ENCODE measurements around the gene MYO1E. TPM values are rescaled to one million over a fixed set of nuclear protein-coding genes. Genes with fewer than 3 reads are reported as not detected.
"Not testable (repeated sequence)": the region's sequence is repeated elsewhere in the genome, so short reads cannot be mapped to it uniquely, and the experiment has no call there.

Gene MYO1E
- total RNA-seq, 4 donors from 2014 or later = 131 to 388 (median 345) TPM

DNA sequence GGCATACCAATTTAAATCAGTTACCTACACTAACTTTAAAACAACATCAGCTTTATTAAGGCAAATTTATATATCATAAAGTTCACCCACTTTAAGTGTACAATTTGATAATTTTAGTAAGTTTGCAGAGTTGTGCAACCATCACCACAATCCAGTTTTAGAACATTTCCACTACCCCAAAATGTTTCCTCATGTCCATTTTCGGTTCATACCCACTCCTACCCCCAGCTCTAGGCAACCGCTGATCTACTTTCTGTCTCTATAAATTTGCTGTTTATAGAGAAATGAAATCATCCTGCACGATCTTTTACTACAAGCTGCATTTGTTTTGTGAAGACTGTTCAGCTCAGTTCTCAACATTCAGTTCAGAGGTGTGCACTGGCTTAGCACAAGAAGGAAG is 33.8 kb upstream of the MYO1E start:
- no peak for TF ChIP-seq POLR2A (IDR thresholded peaks at IDR 0.05)
- TF ChIP-seq EP300 (IDR thresholded peaks at IDR 0.05; ENCODE audit: low read depth) = no peak
- TF ChIP-seq, protein P1, sequence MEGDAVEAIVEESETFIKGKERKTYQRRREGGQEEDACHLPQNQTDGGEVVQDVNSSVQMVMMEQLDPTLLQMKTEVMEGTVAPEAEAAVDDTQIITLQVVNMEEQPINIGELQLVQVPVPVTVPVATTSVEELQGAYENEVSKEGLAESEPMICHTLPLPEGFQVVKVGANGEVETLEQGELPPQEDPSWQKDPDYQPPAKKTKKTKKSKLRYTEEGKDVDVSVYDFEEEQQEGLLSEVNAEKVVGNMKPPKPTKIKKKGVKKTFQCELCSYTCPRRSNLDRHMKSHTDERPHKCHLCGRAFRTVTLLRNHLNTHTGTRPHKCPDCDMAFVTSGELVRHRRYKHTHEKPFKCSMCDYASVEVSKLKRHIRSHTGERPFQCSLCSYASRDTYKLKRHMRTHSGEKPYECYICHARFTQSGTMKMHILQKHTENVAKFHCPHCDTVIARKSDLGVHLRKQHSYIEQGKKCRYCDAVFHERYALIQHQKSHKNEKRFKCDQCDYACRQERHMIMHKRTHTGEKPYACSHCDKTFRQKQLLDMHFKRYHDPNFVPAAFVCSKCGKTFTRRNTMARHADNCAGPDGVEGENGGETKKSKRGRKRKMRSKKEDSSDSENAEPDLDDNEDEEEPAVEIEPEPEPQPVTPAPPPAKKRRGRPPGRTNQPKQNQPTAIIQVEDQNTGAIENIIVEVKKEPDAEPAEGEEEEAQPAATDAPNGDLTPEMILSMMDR (IDR thresholded peaks at IDR 0.05) = no peak
- TF ChIP-seq POLR2AphosphoS5 (IDR thresholded peaks at IDR 0.05) = no peak
- Histone ChIP-seq H3K27me3 (no peaks in the 10 kb centered on the region), H3K4me3 (no peak overlapping the region), H3K36me3 (no peaks in the 10 kb centered on the region), H3K4me1 (peaks cover 0 to 36% (median 21%) of the 10 kb centered on the region in 4 donors), H3K27ac (no peak overlapping the region), H3K9me3 (no peaks in the 10 kb centered on the region)
- in situ Hi-C loops (cut with MboI; ENCODE audit: low pct_ligation_motif_present in 1 of 4, low pct_unique_long_range_greater_than_20kb in 1 of 4, low sequenced_read_pairs in 3 of 4) = no loop called here
- DNase-seq = no peak
- 49 to 56% methylated on average over 3 of the region's 3 CpGs for WGBS, 2 donors (ENCODE audit: low coverage in 1 of 2)
- intact Hi-C loops (cut with DNase I; ENCODE audit: low total_unique reads) = no loop called here

DNA sequence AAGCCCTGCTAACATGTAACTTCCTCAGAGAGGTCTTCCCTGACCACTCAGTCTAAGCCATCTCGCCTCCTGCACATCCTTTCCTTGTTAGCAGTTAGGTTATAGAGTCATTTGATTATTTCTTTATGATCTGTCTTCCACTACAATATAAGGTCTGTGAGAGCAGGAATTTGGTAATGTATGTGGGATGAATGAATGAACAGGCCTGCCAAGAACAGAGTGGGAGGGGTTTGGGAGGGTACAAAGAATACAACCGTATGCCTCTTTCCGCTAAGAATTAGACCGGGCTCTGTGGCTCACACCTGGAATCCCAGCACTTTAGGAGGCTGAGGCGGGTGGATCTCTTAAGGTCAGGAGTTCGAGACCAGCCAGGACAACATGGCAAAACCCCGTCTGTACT is 32.4 kb upstream of the MYO1E start:
- Histone ChIP-seq H3K27ac (no peak overlapping the region), H3K27me3 (no peaks in the 10 kb centered on the region), H3K4me3 (no peak overlapping the region), H3K4me1 (peaks cover 0 to 28% (median 13%) of the 10 kb centered on the region in 4 donors), H3K36me3 (no peaks in the 10 kb centered on the region), H3K9me3 (no peaks in the 10 kb centered on the region)
- TF ChIP-seq EP300 (IDR thresholded peaks at IDR 0.05; ENCODE audit: low read depth) = no peak
- TF ChIP-seq POLR2A (IDR thresholded peaks at IDR 0.05) = no peak
- TF ChIP-seq, protein P1 (IDR thresholded peaks at IDR 0.05) = no peak
- TF ChIP-seq POLR2AphosphoS5 (IDR thresholded peaks at IDR 0.05) = no peak
- intact Hi-C loops (cut with DNase I; ENCODE audit: low total_unique reads) = no loop called here
- DNase-seq = peak; percentile 35
- in situ Hi-C loops (cut with MboI; ENCODE audit: low pct_ligation_motif_present in 1 of 4, low pct_unique_long_range_greater_than_20kb in 1 of 4, low sequenced_read_pairs in 3 of 4) = no loop called here
- 0 to 47% methylated on average over 1 to 7 of the region's 7 CpGs for WGBS, 2 donors (ENCODE audit: low coverage in 1 of 2)

DNA sequence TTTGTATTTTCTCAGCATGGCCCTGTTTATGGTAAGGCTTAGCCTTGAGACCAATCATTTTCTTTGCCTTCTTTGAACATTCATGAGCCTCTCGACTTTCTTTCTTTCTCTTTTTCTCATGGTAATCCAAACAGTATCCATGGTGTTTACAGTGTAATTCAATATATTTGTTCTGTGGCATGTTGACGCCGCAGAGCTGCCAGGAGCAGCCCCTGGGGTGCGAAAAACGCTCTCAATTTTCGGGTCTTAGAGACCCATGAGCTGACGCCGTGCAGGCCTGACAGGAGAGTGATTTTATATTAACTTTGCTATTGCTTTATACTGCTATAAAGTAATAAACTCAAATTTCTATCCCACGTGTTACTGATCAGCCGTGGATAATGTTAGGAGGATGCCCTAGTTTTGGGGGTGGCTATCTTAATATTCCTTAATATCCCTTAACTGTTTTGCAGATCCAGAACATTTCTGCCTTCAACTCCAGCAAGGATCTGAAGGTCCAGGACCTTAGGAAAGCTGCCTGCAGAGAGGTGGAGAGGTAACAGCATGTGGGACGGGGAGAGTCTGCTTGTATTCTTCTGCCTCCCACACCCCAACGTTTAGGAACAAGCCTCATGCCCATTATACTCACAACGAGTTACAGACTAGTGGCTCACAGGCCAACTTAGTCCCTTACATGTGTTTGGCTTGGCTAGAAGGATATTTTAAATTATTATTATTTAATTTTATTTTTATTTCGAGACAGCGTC is 29.3 kb upstream of the MYO1E start:
- 45 to 54% methylated on average over 14 to 15 of the region's 15 CpGs for WGBS, 2 donors (ENCODE audit: low coverage in 1 of 2)
- H3K27ac ChIP-seq = peak overlapping the region; percentile 48 to 71 (median 63)
- peak; percentile 30 for DNase-seq
- H3K36me3 ChIP-seq = no peaks in the 10 kb centered on the region
- H3K27me3 ChIP-seq = no peaks in the 10 kb centered on the region
- in situ Hi-C loops (cut with MboI; ENCODE audit: low pct_ligation_motif_present in 1 of 4, low pct_unique_long_range_greater_than_20kb in 1 of 4, low sequenced_read_pairs in 3 of 4) = no loop called here
- H3K4me1 ChIP-seq = peaks cover 0 to 19% (median 9%) of the 10 kb centered on the region in 4 donors
- intact Hi-C loops (cut with DNase I; ENCODE audit: low total_unique reads) = no loop called here
- TF ChIP-seq POLR2A (IDR thresholded peaks at IDR 0.05) = peak; percentile 25
- TF ChIP-seq POLR2AphosphoS5 (IDR thresholded peaks at IDR 0.05) = peak in 1 of 3 donors; percentile 46
- TF ChIP-seq, protein P1 (IDR thresholded peaks at IDR 0.05) = no peak
- no peak for TF ChIP-seq EP300 (IDR thresholded peaks at IDR 0.05; ENCODE audit: low read depth)
- no peaks in the 10 kb centered on the region for H3K9me3 ChIP-seq
- H3K4me3 ChIP-seq = peak overlapping the region in 1 of 4 donors; percentile 24

DNA sequence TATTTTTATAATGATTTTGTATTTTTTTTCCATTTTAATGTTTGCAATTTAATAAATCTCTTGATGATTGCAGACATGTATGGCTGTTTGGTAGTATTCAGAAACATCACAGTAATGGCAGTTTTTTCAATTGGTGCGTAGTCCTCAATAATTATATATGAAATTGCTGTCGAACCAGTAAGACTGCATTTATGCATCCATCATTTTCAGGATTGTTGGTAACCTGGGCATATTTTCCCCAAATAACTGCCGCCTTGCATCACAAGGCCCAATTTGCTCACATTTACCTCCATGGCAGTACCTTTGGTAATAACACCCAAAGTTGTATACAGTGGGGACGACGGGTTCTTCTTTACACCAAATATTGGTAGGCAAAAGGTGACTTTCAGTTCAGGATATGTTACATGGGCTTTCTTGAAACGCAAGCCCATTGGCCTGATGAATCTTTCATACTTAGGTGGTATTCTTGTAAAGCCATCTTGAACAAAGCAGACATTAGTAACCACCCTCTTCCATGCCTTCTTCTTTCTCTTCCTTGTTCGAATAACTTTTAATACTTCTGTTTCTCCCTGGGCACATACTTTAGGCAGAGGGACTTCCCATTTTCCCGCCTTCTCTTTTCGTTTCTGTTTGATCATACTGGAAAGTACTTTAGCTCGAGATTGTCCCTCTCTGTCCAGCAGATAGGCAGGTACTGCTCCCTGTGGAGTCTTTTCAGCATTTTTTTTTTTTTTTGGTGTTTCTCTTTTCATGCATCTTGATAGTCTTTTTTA is 28.6 kb upstream of the MYO1E start:
- Histone ChIP-seq H3K27ac (peak overlapping the region; percentile 48 to 71 (median 63)), H3K4me1 (peaks cover 0 to 19% (median 9%) of the 10 kb centered on the region in 4 donors)
- H3K9me3 ChIP-seq; in situ Hi-C loops (cut with MboI; ENCODE audit: low pct_ligation_motif_present in 1 of 4, low pct_unique_long_range_greater_than_20kb in 1 of 4, low sequenced_read_pairs in 3 of 4); H3K36me3 ChIP-seq; H3K4me3 ChIP-seq; intact Hi-C loops (cut with DNase I; ENCODE audit: low total_unique reads); H3K27me3 ChIP-seq; DNase-seq: not testable (repeated sequence)
- 63 to 74% methylated on average over 10 of the region's 10 CpGs for WGBS, 2 donors (ENCODE audit: low coverage in 1 of 2)

Data from transverse colon (tissue), 4 donors.